ENCODE measurements around the gene KCTD15.

The KCTD15 gene

DNA sequence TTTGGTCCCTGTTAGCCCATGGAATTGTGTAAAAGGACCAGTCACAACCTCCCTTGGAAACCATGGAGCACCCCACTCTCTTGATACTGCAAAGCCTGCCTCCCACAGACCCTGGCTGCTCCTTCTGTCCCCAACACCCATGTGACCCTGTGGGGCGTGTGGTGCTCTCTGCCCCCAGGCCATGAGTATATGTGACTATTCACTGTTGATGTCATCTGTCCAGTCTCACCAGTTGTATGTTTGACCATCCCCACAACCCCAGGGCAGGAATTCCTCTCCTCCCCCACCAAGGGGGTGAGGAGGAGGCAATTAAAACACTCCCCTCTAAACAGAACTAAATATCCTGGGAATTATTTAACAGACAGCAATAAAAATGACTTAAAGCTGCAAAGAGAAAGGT is 35.2 kb downstream of the KCTD15 start:
- Histone ChIP-seq H3K9ac (ENCODE audit: low read length) (no peak overlapping the region), H3K18ac (ENCODE audit: low read depth in 1 of 2, low read length in 2 of 2) (no peak overlapping the region), H2AFZ (ENCODE audit: low read depth, low read length) (no peak overlapping the region), H3K9me3 (ENCODE audit: control insufficient read depth, low read length) (no peaks in the 10 kb centered on the region), H3K36me3 (ENCODE audit: control insufficient read depth in 1 of 2, insufficient read depth in 2 of 2, low read depth in 1 of 2, low read length in 2 of 2) (no peaks in the 10 kb centered on the region), H3K79me1 (replicated peaks; ENCODE audit: low read length, poor library complexity, severe bottlenecking) (no peaks in the 10 kb centered on the region), H3K27me3 (ENCODE audit: control insufficient read depth in 1 of 2, insufficient read depth in 1 of 2, low read length in 2 of 2) (peaks cover 0 to 6% of the 10 kb centered on the region in 2 experiments), H3K4me1 (ENCODE audit: control insufficient read depth, insufficient read depth, low read depth, low read length) (no peaks in the 10 kb centered on the region), H2AK5ac (ENCODE audit: low read length, severe bottlenecking) (no peak overlapping the region), H2BK12ac (ENCODE audit: low read length in 2 of 2) (no peak overlapping the region), H2BK15ac (ENCODE audit: low read depth, poor library complexity, severe bottlenecking) (no peak overlapping the region), H4K8ac (ENCODE audit: low read length) (no peak overlapping the region), H4K91ac (ENCODE audit: low read length) (no peak overlapping the region), H2BK5ac (ENCODE audit: low read depth, low read length, poor library complexity, severe bottlenecking) (no peak overlapping the region), H2BK120ac (ENCODE audit: low read depth, low read length) (no peak overlapping the region), H3K4me3 (ENCODE audit: insufficient read depth in 1 of 2, low read depth in 1 of 2, low read length in 2 of 2) (no peak overlapping the region), H3K23ac (ENCODE audit: low read length in 2 of 2) (no peak overlapping the region), H3K27ac (ENCODE audit: low read length, poor library complexity, severe bottlenecking) (no peak overlapping the region), H3K14ac (ENCODE audit: low read length in 2 of 2) (no peak overlapping the region), H3K4ac (ENCODE audit: low read depth in 1 of 2, low read length in 2 of 2) (no peak overlapping the region), H3K4me2 (ENCODE audit: low read length, poor library complexity, severe bottlenecking) (no peak overlapping the region)
- no peak for DNase-seq
- 43% methylated on average over 1 of the region's 1 CpG for WGBS

DNA sequence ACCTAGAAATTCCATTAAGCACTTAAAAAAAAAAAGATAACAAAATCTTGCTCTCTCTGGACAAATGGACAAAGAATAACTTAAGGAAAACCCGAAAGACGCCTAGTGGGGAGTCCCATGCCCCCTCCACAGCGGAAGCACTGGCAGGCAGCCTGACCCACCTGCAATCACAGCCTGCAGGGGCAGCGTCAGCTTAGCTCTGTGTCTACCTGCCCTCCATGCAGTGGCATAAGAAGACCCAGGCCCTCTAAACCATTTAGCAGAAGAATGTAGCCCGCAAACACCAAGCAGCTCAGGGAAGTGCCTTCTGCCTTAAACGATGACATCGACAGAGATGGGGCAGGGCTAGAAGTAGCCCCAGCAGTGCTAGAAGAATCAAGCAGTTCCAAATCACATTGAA is 36.0 kb downstream of the KCTD15 start:
- no peak overlapping the region for H3K27ac ChIP-seq (ENCODE audit: low read length, poor library complexity, severe bottlenecking)
- H2BK5ac ChIP-seq (ENCODE audit: low read depth, low read length, poor library complexity, severe bottlenecking) = no peak overlapping the region
- no peaks in the 10 kb centered on the region for H3K9me3 ChIP-seq (ENCODE audit: control insufficient read depth, low read length)
- no peaks in the 10 kb centered on the region for H3K4me1 ChIP-seq (ENCODE audit: control insufficient read depth, insufficient read depth, low read depth, low read length)
- no peak overlapping the region for H3K9ac ChIP-seq (ENCODE audit: low read length)
- peaks cover 0 to 6% of the 10 kb centered on the region in 2 experiments for H3K27me3 ChIP-seq (ENCODE audit: control insufficient read depth in 1 of 2, insufficient read depth in 1 of 2, low read length in 2 of 2)
- no peak overlapping the region for H4K8ac ChIP-seq (ENCODE audit: low read length)
- H3K4ac ChIP-seq (ENCODE audit: low read depth in 1 of 2, low read length in 2 of 2) = no peak overlapping the region
- no peak overlapping the region for H2BK15ac ChIP-seq (ENCODE audit: low read depth, poor library complexity, severe bottlenecking)
- DNase-seq = no peak
- no peak overlapping the region for H2AFZ ChIP-seq (ENCODE audit: low read depth, low read length)
- H4K91ac ChIP-seq (ENCODE audit: low read length) = no peak overlapping the region
- no peak overlapping the region for H2BK120ac ChIP-seq (ENCODE audit: low read depth, low read length)
- H3K79me1 ChIP-seq (replicated peaks; ENCODE audit: low read length, poor library complexity, severe bottlenecking) = no peaks in the 10 kb centered on the region
- no peak overlapping the region for H3K4me2 ChIP-seq (ENCODE audit: low read length, poor library complexity, severe bottlenecking)
- H3K36me3 ChIP-seq (ENCODE audit: control insufficient read depth in 1 of 2, insufficient read depth in 2 of 2, low read depth in 1 of 2, low read length in 2 of 2) = no peaks in the 10 kb centered on the region
- no peak overlapping the region for H2AK5ac ChIP-seq (ENCODE audit: low read length, severe bottlenecking)
- 54% methylated on average over 7 of the region's 7 CpGs for WGBS
- no peak overlapping the region for H3K23ac ChIP-seq (ENCODE audit: low read length in 2 of 2)
- H3K14ac ChIP-seq (ENCODE audit: low read length in 2 of 2) = no peak overlapping the region
- H2BK12ac ChIP-seq (ENCODE audit: low read length in 2 of 2) = no peak overlapping the region
- no peak overlapping the region for H3K4me3 ChIP-seq (ENCODE audit: insufficient read depth in 1 of 2, low read depth in 1 of 2, low read length in 2 of 2)
- H3K18ac ChIP-seq (ENCODE audit: low read depth in 1 of 2, low read length in 2 of 2) = no peak overlapping the region

DNA sequence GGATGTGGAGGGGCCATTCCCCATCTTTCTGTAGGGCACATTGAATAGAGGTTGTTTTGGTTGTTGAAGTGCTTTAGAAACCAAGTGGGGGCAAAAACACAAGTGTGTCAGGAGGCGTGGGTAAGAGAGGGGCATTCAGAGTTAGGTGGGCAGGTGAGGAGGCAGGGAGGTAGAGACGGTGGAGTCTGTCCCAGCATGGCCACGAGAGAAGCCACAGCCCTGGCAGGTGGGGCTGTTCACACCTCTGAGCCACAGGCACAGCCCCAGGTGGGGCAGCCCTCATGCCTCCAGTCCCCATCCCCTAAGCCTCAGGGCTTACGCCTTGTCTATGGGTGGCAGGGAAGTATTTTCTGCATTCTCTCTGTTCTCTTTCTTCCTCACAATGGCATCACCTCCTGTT is 43.7 kb downstream of the KCTD15 start:
- no peaks in the 10 kb centered on the region for H3K9me3 ChIP-seq (ENCODE audit: control insufficient read depth, low read length)
- 69% methylated on average over 1 of the region's 4 CpGs for WGBS
- no peaks in the 10 kb centered on the region for H3K4me1 ChIP-seq (ENCODE audit: control insufficient read depth, insufficient read depth, low read depth, low read length)
- H3K27me3 ChIP-seq (ENCODE audit: control insufficient read depth in 1 of 2, insufficient read depth in 1 of 2, low read length in 2 of 2) = peaks cover 8 to 13% of the 10 kb centered on the region in 2 experiments
- H3K36me3 ChIP-seq (ENCODE audit: control insufficient read depth in 1 of 2, insufficient read depth in 2 of 2, low read depth in 1 of 2, low read length in 2 of 2) = no peaks in the 10 kb centered on the region
- H2BK120ac ChIP-seq (ENCODE audit: low read depth, low read length) = no peak overlapping the region
- H3K4ac ChIP-seq (ENCODE audit: low read depth in 1 of 2, low read length in 2 of 2) = no peak overlapping the region
- no peak overlapping the region for H3K18ac ChIP-seq (ENCODE audit: low read depth in 1 of 2, low read length in 2 of 2)
- no peak overlapping the region for H2BK12ac ChIP-seq (ENCODE audit: low read length in 2 of 2)
- H3K27ac ChIP-seq (ENCODE audit: low read length, poor library complexity, severe bottlenecking) = no peak overlapping the region
- H2BK5ac ChIP-seq (ENCODE audit: low read depth, low read length, poor library complexity, severe bottlenecking) = no peak overlapping the region
- no peak overlapping the region for H2BK15ac ChIP-seq (ENCODE audit: low read depth, poor library complexity, severe bottlenecking)
- H4K8ac ChIP-seq (ENCODE audit: low read length) = no peak overlapping the region
- H2AFZ ChIP-seq (ENCODE audit: low read depth, low read length) = no peak overlapping the region
- no peak overlapping the region for H3K23ac ChIP-seq (ENCODE audit: low read length in 2 of 2)
- H3K14ac ChIP-seq (ENCODE audit: low read length in 2 of 2) = no peak overlapping the region
- no peak overlapping the region for H3K9ac ChIP-seq (ENCODE audit: low read length)
- no peak overlapping the region for H2AK5ac ChIP-seq (ENCODE audit: low read length, severe bottlenecking)
- no peaks in the 10 kb centered on the region for H3K79me1 ChIP-seq (replicated peaks; ENCODE audit: low read length, poor library complexity, severe bottlenecking)
- no peak for DNase-seq
- H3K4me3 ChIP-seq (ENCODE audit: insufficient read depth in 1 of 2, low read depth in 1 of 2, low read length in 2 of 2) = no peak overlapping the region
- H3K4me2 ChIP-seq (ENCODE audit: low read length, poor library complexity, severe bottlenecking) = no peak overlapping the region
- no peak overlapping the region for H4K91ac ChIP-seq (ENCODE audit: low read length)

DNA sequence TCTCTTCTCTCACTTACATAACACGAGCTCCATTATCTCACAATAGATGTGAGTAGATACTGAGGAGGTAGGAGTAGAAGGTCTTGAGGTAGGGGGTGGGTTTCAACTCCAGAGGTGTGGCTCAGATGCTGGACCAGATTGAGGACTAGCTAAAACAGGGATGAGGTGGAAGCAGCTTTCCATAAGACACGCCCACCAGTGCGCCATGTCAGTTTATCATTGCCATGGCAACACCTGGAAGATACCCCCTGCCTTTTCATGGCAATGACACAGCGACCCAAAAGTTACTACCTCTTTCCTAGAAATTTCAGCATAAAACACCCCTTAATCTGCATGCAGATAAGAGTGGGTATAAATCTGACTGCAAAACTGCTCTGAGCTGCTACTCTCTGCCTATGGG is 44.1 kb downstream of the KCTD15 start:
- Histone ChIP-seq H3K4me2 (ENCODE audit: low read length, poor library complexity, severe bottlenecking) (no peak overlapping the region), H3K4ac (ENCODE audit: low read depth in 1 of 2, low read length in 2 of 2) (no peak overlapping the region), H2BK12ac (ENCODE audit: low read length in 2 of 2) (no peak overlapping the region), H2BK5ac (ENCODE audit: low read depth, low read length, poor library complexity, severe bottlenecking) (no peak overlapping the region), H3K4me1 (ENCODE audit: control insufficient read depth, insufficient read depth, low read depth, low read length) (no peaks in the 10 kb centered on the region), H3K18ac (ENCODE audit: low read depth in 1 of 2, low read length in 2 of 2) (no peak overlapping the region), H3K36me3 (ENCODE audit: control insufficient read depth in 1 of 2, insufficient read depth in 2 of 2, low read depth in 1 of 2, low read length in 2 of 2) (no peaks in the 10 kb centered on the region), H3K9me3 (ENCODE audit: control insufficient read depth, low read length) (no peaks in the 10 kb centered on the region), H3K9ac (ENCODE audit: low read length) (no peak overlapping the region), H3K27ac (ENCODE audit: low read length, poor library complexity, severe bottlenecking) (no peak overlapping the region), H2BK15ac (ENCODE audit: low read depth, poor library complexity, severe bottlenecking) (no peak overlapping the region), H4K8ac (ENCODE audit: low read length) (no peak overlapping the region), H3K14ac (ENCODE audit: low read length in 2 of 2) (no peak overlapping the region), H2BK120ac (ENCODE audit: low read depth, low read length) (no peak overlapping the region), H3K27me3 (ENCODE audit: control insufficient read depth in 1 of 2, insufficient read depth in 1 of 2, low read length in 2 of 2) (peaks cover 8 to 13% of the 10 kb centered on the region in 2 experiments), H2AFZ (ENCODE audit: low read depth, low read length) (no peak overlapping the region), H3K79me1 (replicated peaks; ENCODE audit: low read length, poor library complexity, severe bottlenecking) (no peaks in the 10 kb centered on the region), H4K91ac (ENCODE audit: low read length) (no peak overlapping the region), H3K23ac (ENCODE audit: low read length in 2 of 2) (no peak overlapping the region), H3K4me3 (ENCODE audit: insufficient read depth in 1 of 2, low read depth in 1 of 2, low read length in 2 of 2) (no peak overlapping the region), H2AK5ac (ENCODE audit: low read length, severe bottlenecking) (no peak overlapping the region)
- DNase-seq = no peak
- 59% methylated on average over 3 of the region's 4 CpGs for WGBS

Data from mesenchymal stem cell (in vitro differentiated cells and primary cell).